IMR-90 (cell line): ENCODE results near the gene PYY.

Experiments
- CHD1 ChIP-seq: IDR thresholded peaks from 2 replicates; pipeline ENCODE4 v1.6.1; 2012; ENCODE audit warnings: low read depth, low read length, improper control_type of control experiment
- NFE2L2 ChIP-seq: fragments of 150-350 bp; IDR thresholded peaks from 2 replicates; pipeline ENCODE4 v1.6.1; 2016; ENCODE audit warnings: low read depth, mild to moderate bottlenecking, low read length
- POLR2A ChIP-seq: IDR thresholded peaks from 2 replicates; pipeline ENCODE4 v1.6.1; 2012; ENCODE audit warnings: mild to moderate bottlenecking, low read depth, low read length
- TF ChIP-seq, protein P1 (sequence below): conservative IDR thresholded peaks from 2 replicates; pipeline ENCODE4 v1.5.1; 2012; ENCODE audit warnings: mild to moderate bottlenecking, low read depth, low read length, improper control_type of control experiment

DNA sequence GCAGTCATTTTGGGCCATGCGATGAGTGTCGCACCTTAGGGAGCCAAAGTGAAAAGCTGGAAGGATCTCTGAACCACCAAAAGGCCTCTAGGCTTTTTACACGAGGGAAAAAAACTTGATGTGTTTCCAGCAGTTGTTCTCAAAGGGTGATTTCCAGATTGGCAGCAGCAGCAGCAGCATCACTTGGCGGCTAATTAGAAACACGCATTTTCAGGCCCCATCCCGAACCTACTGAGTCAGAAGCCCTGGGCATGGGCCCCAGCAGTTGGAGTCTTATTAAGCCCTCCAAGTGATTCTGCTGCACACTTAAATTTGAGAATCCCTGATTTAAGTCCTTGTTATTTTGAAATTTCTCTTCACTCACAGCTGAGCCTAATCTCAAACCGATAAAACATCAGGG is 25.3 kb upstream of the PYY start:
- TF ChIP-seq, protein P1, sequence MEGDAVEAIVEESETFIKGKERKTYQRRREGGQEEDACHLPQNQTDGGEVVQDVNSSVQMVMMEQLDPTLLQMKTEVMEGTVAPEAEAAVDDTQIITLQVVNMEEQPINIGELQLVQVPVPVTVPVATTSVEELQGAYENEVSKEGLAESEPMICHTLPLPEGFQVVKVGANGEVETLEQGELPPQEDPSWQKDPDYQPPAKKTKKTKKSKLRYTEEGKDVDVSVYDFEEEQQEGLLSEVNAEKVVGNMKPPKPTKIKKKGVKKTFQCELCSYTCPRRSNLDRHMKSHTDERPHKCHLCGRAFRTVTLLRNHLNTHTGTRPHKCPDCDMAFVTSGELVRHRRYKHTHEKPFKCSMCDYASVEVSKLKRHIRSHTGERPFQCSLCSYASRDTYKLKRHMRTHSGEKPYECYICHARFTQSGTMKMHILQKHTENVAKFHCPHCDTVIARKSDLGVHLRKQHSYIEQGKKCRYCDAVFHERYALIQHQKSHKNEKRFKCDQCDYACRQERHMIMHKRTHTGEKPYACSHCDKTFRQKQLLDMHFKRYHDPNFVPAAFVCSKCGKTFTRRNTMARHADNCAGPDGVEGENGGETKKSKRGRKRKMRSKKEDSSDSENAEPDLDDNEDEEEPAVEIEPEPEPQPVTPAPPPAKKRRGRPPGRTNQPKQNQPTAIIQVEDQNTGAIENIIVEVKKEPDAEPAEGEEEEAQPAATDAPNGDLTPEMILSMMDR, result no peak
- no peak for TF ChIP-seq NFE2L2
- no peak for TF ChIP-seq POLR2A
- TF ChIP-seq CHD1, result no peak
